ENCODE data around the gene PIP5K1A. TPM values are rescaled to one million over a fixed set of nuclear protein-coding genes. Genes with fewer than 3 reads are reported as not detected.

PIP5K1A gene
- total and polyA plus RNA-seq, 2 donors (not counting 1 experiment from before 2014, with no cell fraction given), result 80.9 to 118 TPM

DNA sequence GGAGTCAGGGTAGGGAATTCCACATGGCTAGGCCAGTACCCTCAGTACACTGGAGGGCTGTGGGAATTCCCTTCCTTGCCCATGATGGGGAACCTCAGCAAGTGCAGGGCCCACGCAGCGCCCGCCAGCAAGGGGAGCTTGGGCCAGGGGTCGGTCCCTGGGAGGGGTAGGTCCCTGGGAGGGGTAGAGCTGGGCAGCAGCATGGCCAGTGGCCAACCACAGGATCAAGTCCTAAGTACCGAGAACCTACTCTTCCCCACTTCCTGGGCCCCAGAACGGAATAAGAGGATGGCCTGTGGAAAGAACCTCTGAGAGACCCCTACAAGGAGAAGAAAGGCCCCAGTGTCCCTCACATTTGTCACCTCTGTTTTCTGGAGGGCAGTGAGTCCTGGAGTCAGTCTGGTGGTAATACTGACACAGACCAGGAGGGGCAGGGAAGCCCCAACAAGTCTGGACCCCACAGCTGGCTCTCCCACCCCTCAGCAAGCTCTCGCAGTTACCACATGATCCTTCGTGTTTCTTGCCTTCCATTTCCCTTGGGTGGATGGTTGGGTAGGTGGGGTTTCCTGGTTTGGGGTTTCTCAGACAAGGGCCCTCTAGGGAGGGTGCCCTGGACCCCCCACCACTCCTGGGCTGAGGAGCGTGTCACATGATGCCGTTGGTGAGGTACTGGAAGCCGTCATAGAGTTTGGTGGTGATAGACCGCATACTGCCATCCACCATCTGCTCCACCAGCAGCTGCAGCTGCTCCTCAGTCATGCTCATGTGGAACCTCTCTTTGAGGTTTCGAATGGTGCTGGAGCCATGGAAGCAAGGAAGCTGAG is 94.1 kb downstream of the PIP5K1A start:
- H3K4me1 ChIP-seq (ENCODE audit: control insufficient read depth, extremely low read depth, insufficient read depth, low read length), result no peaks in the 10 kb centered on the region
- H4K20me1 ChIP-seq (ENCODE audit: control insufficient read depth, extremely low read depth, insufficient read depth, low read length), result no peaks in the 10 kb centered on the region
- H3K27ac ChIP-seq (ENCODE audit: insufficient read depth, low read length), result no peak overlapping the region
- no peak overlapping the region for H3K4me2 ChIP-seq (ENCODE audit: extremely low read depth, insufficient read depth, low read length)
- H3K27me3 ChIP-seq (ENCODE audit: control insufficient read depth, insufficient read depth, low read length), result no peaks in the 10 kb centered on the region
- no peaks in the 10 kb centered on the region for H3K9me3 ChIP-seq (ENCODE audit: control insufficient read depth, insufficient read depth, low read depth, low read length)
- no peak for DNase-seq (ENCODE audit: low read depth in 2 of 2)
- TF ChIP-seq EZH2 (IDR thresholded peaks at IDR 0.05; ENCODE audit: low read length, missing control alignments), result no peak
- TF ChIP-seq CTCF (conservative IDR thresholded peaks at IDR 0.05 in 1 of 2, IDR thresholded peaks at IDR 0.05 in 1 of 2; ENCODE audit: low read depth in 1 of 2, low read length in 2 of 2), result no peak
- H3K36me3 ChIP-seq (ENCODE audit: control insufficient read depth, insufficient read depth, low read length), result peaks cover 48% of the 10 kb centered on the region
- H3K79me2 ChIP-seq (ENCODE audit: control insufficient read depth, insufficient read depth, low read length), result no peaks in the 10 kb centered on the region
- no peak overlapping the region for H2AFZ ChIP-seq (ENCODE audit: low read length)
- H3K9ac ChIP-seq (ENCODE audit: insufficient read depth, low read length), result no peak overlapping the region
- H3K4me3 ChIP-seq (replicated peaks in 1 of 4; ENCODE audit: control extremely low read depth in 1 of 4, insufficient read depth in 1 of 4, low read depth in 3 of 4, low read length in 4 of 4), result no peak overlapping the region

DNA sequence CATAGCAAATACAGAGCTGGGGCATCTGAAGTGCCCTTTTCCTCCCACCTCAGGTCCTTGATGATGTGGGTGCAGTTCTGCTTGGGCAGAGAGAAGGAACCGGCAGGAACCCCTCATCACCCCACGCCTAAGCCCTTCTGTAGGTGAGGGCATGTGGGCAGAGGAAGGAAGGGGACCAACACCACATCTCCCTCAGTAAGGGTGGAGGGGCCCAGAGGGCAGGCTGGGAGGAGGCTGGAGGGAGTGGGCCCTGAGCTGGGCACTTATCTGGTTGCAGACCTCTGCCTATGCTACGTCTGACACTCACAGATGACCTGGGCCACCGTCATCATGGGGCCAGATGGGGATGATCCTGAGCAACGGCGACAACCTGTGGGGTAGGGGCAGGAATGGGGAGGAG is 94.7 kb downstream of the PIP5K1A start:
- no peak for TF ChIP-seq EZH2 (IDR thresholded peaks at IDR 0.05; ENCODE audit: low read length, missing control alignments)
- no peak for TF ChIP-seq CTCF (conservative IDR thresholded peaks at IDR 0.05 in 1 of 2, IDR thresholded peaks at IDR 0.05 in 1 of 2; ENCODE audit: low read depth in 1 of 2, low read length in 2 of 2)
- H3K27ac ChIP-seq (ENCODE audit: insufficient read depth, low read length), result no peak overlapping the region

GRCh38 chr1:151294742-151295462 is 96.5 kb downstream of the PIP5K1A start:
- Histone ChIP-seq H3K9ac (ENCODE audit: insufficient read depth, low read length) (no peak overlapping the region), H3K36me3 (ENCODE audit: control insufficient read depth, insufficient read depth, low read length) (peaks cover 50% of the 10 kb centered on the region), H3K79me2 (ENCODE audit: control insufficient read depth, insufficient read depth, low read length) (no peaks in the 10 kb centered on the region), H4K20me1 (ENCODE audit: control insufficient read depth, extremely low read depth, insufficient read depth, low read length) (no peaks in the 10 kb centered on the region), H3K4me2 (ENCODE audit: extremely low read depth, insufficient read depth, low read length) (no peak overlapping the region), H3K27me3 (ENCODE audit: control insufficient read depth, insufficient read depth, low read length) (no peaks in the 10 kb centered on the region), H3K4me3 (replicated peaks in 1 of 4; ENCODE audit: control extremely low read depth in 1 of 4, insufficient read depth in 1 of 4, low read depth in 3 of 4, low read length in 4 of 4) (no peak overlapping the region), H3K9me3 (ENCODE audit: control insufficient read depth, insufficient read depth, low read depth, low read length) (no peaks in the 10 kb centered on the region), H3K27ac (ENCODE audit: insufficient read depth, low read length) (no peak overlapping the region), H2AFZ (ENCODE audit: low read length) (no peak overlapping the region), H3K4me1 (ENCODE audit: control insufficient read depth, extremely low read depth, insufficient read depth, low read length) (no peaks in the 10 kb centered on the region)
- TF ChIP-seq CTCF (conservative IDR thresholded peaks at IDR 0.05 in 1 of 2, IDR thresholded peaks at IDR 0.05 in 1 of 2; ENCODE audit: low read depth in 1 of 2, low read length in 2 of 2) (no peak), EZH2 (IDR thresholded peaks at IDR 0.05; ENCODE audit: low read length, missing control alignments) (no peak)
- no peak for DNase-seq (ENCODE audit: low read depth in 2 of 2)

More for the DNA sequence above, 94.7 kb downstream of the PIP5K1A start:
- Histone ChIP-seq H3K9me3 (ENCODE audit: control insufficient read depth, insufficient read depth, low read depth, low read length) (no peaks in the 10 kb centered on the region), H3K4me2 (ENCODE audit: extremely low read depth, insufficient read depth, low read length) (no peak overlapping the region), H2AFZ (ENCODE audit: low read length) (no peak overlapping the region), H3K79me2 (ENCODE audit: control insufficient read depth, insufficient read depth, low read length) (no peaks in the 10 kb centered on the region), H3K4me3 (replicated peaks in 1 of 4; ENCODE audit: control extremely low read depth in 1 of 4, insufficient read depth in 1 of 4, low read depth in 3 of 4, low read length in 4 of 4) (no peak overlapping the region), H3K9ac (ENCODE audit: insufficient read depth, low read length) (no peak overlapping the region), H4K20me1 (ENCODE audit: control insufficient read depth, extremely low read depth, insufficient read depth, low read length) (no peaks in the 10 kb centered on the region), H3K4me1 (ENCODE audit: control insufficient read depth, extremely low read depth, insufficient read depth, low read length) (no peaks in the 10 kb centered on the region), H3K27me3 (ENCODE audit: control insufficient read depth, insufficient read depth, low read length) (no peaks in the 10 kb centered on the region), H3K36me3 (ENCODE audit: control insufficient read depth, insufficient read depth, low read length) (peaks cover 47% of the 10 kb centered on the region)
- DNase-seq (ENCODE audit: low read depth in 2 of 2), result no peak

Data from fibroblast of lung (primary cell).